GM19395 (cell line): Measurements from ENCODE around the gene SEPTIN3.

ENCODE experiments used
- ATAC-seq: cut with Tn5 transposase; IDR thresholded peaks from one replicate; pipeline ENCODE4 v1.9.1; 2021; ENCODE audit warnings: mild to moderate bottlenecking, moderate library complexity; ENCODE audit not compliant: unreplicated experiment

SEPTIN3 gene

GRCh38 chr22:41974691-41975290, 5.5 kb downstream of the SEPTIN3 start:
- no peak for ATAC-seq

GRCh38 chr22:41975299-41976069, 6.2 kb downstream of the SEPTIN3 start:
- no peak for ATAC-seq

GRCh38 chr22:41976070-41976901, 7.0 kb downstream of the SEPTIN3 start:
- no peak for ATAC-seq

DNA sequence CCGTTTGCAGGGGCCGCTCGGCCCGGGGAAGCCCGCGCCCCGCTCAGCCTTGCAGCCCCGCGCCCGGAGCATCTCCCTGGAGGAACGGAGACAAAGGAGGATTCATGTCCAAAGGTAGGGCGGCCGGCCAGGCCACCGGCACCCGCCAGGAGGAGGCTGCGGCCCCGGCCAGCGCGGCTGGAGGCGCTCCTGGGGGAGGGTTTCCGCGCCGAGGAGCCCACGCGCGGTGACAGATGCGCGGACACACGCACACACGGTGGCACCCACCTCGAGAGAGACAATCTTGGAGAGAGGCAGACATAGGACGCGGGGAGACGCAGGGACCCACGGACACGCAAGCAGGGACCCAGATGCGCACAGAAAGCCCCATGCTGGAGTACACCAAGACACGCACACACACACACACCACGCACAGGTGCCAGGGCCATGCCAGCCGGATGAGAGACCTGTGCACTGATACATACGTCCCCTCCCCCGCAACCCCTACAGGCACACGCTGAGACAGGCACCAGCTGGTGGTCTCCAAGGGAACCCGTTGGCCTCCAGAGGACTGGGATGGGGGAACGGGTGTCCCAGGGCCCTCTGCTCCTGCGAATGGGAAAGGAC, 7.8 kb downstream of the SEPTIN3 start:
- no peak for ATAC-seq

DNA sequence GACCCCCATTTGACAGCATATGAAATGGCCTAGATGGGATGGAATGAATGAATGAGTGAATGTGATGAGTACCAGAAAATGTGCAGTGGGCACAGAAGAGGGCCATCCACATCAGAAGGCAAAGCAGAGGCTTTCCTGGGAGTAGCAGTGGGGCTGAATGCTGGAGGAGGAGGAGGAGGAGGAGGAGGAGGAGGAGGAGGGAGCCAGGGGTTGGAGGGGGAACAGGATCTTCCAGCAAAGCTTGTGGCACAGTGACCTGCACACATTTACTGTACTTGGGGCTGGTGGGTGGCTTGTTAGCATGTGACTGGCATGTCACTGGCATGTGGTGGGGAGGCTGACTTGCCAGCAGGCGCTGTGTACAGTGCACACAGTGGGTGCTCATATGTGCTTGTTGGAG, 9.5 kb downstream of the SEPTIN3 start:
- no peak for ATAC-seq

DNA sequence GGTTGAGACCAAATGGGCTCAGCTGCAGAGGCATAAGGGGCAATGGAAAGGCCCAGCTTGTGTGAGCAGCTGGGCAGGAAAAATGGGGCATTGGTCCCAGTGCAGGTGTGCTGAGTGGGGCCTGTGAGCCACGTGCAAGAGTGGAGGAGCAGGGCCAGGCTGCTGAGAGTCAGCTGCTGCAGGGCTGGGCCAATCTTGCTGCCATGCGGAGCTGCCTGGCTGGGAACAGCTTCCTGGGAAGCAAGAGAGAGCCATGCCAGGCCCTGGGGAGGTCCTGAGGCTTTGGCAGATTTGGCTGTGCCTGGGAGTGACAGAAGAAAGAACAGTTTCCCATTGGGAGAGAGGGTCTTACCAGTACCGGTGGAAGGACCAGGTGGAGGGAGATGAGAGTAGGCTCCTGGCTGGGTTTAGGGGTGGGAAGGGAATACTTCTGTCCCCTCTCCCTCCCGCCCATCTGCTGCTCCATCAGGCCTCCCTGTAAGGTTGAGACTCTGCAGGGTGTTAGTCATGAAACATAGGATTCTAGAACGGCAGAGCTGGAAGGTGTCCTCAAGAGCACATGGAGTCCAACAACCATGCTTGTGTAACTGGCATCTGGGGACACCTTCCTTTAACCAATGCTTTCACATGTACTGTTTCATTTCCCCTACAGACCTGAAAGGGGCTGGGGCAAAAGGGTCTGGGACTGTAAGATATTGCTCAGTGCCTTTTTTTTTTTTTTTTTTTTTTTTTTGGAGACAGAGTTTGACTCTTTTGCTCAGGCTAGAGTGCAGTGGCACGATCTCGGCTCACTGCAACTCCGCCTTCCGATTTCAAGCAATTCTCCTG, 10.4 kb downstream of the SEPTIN3 start:
- ATAC-seq = no peak

- ATAC-seq = no peak
These were observed 13.6 kb downstream of the SEPTIN3 start for GRCh38 chr22:41982865-41983264.

DNA sequence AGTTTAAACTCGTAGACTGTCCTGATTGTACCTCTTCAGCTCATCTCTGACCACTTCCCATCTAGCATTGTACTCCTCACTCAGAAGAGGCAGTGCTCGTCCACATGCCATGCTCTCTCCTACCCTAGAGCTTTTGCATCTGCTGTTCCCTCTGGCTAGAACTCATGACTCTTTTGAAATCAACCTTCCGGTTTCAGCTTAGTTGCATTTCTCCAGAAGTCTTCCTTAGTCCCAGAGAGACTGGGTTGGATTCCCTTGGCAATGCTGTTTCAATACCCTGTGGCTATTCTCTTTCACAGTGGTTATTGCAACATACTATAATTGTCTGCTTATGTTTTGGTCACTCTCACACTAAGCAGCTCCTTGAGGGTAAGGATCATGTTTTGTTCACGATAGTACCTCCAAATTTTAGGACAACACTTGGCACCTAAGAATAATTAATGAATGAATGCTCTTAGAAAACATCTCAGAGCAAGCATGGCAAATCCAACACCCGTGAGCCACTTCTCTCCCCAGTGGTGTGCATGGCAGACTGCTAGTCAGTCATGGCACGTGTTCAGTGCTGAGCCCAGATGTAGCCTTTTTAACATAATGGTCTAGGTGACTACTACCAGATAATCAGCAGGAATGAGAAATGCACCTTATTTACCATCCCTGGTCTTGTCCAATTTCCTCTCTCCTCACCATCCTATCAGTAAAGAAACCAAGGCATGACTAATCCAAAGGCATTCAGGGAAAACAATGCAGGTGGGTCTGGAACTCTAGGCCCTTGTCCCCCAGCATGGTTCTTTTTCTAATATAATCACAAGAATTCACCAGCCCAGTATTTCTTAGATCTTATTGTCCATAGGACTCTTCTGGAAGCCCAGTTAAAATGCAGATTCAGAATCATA, 14.5 kb downstream of the SEPTIN3 start:
- no peak for ATAC-seq

DNA sequence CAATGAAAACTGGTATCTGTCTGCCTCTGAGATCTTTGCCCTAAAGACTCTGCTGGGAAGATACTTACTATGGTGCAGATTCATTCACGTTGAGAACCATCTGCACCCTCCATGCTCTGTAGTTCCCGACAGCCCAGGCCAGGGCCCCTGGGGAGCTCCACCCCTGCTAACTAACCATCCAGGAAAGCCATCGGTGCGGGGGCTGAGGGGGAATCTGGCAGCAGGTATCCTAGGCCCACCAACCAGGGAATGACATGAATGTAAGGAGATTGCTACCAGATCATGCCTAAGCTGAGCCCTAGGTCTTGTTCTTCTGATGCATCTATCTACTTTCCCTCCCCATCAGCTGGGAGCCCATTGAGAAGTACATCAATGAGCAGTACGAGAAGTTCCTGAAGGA, 18.0 kb downstream of the SEPTIN3 start:
- no peak for ATAC-seq

- ATAC-seq = no peak
These were observed 20.0 kb downstream of the SEPTIN3 start for GRCh38 chr22:41989246-41989645.

DNA sequence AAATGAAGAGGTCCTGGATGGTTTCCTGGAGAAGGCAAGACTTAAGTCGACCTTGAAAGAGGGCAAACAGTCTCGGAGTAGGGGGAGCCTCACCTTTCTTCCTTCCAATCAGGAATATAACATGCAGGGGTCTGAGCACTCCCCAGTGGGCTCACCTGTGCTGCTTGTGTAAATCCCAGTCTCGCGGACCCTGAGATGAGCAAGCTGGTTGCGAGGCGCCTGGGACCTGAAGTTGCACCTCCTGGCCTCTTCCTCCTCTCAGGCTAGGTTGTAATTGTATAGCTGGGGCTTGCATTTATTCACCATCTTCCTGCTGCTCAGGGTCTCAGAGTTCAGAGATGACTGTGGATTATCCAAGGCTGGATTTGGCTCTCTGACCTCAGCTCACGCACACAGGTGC, 21.9 kb downstream of the SEPTIN3 start:
- ATAC-seq = no peak

DNA sequence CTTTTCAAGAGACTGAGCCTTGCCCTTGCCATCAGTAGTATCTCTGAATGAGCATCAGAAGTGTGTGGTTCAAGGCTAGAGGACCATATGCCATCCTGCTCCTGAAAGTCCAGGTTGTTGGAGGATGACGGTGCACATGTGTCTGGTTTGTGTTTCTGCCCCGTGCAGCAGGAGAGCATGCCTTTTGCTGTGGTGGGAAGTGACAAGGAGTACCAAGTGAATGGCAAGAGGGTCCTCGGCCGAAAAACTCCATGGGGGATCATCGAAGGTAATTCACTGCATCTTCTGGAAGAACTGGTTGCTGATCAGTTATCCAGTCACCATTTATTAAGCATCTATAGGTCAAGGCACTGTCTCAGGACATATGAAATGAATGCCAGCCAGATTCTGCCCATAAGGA, 23.3 kb downstream of the SEPTIN3 start:
- ATAC-seq = no peak

DNA sequence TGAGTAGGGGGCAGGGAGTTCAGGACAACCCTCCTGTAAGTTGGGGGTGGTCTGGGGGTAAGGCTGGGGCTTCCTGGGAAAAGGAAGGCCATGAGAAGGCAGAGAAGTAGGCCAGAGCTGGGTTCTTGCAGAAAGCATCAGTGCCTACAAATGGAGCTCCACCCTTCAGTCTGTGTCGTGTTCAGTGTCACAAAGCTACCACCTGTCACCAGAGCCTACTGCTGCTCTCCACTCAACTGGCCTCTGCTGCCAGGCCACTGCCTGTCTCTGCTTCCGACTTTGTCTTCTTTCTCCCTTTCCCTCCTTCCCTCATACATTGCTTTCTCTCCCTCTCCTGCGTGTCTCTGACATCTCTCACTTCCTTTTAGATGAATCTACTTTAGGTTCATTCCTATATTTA, 26.0 kb downstream of the SEPTIN3 start:
- no peak for ATAC-seq

DNA sequence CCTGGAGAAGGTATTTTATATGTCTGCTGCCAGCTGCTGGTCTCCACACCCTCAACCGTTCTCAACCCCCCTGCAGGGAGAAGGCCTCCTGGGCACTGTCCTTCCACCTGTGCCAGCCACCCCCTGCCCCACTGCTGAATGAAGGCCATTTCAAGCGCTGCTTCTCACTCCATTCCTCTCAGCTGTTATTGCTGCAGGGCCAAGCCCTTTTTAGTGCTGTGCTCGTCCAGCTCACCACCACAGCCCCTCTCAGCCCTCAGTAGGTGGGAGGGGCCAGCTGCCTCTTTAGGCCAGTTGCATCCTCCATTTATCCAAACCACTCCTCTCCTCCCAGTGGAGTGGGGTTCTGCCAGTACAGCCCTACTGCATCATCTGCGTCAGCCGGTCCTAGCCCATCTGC, 27.6 kb downstream of the SEPTIN3 start:
- ATAC-seq = no peak

GRCh38 chr22:41998361-41999261, 29.4 kb downstream of the SEPTIN3 start, which contains the start of gene WBP2NL:
TSS of gene WBP2NL (plus strand) at chr22:41998788. CDS start at chr22:41998819, 31 bp downstream.
- peak; percentile 86 for ATAC-seq

DNA sequence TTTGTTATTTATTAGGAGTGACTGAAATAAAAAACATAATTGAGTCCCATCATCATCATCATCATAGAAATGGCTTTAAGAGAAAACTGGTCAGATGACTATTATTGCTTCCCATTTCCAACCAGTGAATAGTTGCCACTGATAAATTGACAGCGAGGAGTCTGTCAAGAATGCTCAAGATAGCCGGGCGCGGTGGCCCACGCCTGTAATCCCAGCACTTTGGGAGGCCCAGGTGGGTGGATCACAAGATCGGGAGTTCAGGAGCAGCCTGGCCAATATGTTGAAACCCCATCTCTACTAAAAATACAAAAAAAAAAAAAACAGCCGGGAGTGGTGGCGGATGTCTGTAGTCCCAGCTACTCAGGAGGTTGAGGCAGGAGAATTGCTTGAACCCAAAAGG, 31.2 kb downstream of the SEPTIN3 start:
- no peak for ATAC-seq

GRCh38 chr22:42001121-42001520, 31.9 kb downstream of the SEPTIN3 start:
- ATAC-seq = no peak

DNA sequence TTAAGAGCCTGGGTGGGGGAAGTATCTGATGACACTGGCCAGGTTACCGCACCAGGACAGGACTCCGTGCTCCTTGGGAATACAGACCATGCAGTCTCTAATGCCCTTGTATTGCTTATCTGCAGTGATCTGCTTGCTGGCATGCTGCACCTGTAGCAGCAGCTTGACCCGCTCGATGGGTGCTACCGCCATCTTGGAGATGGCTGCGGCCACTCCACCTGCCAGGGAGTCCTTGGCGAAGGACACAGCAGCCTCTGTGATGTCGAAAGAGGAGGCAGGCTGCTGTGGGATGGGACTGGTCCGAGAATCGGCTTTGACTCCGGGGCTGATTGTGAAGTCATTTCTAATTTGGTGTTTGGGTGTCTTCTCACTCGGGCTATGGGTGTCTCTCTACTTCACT, 32.5 kb downstream of the SEPTIN3 start:
- no peak for ATAC-seq
